ENCODE data around the gene ZFC3H1.

DNA sequence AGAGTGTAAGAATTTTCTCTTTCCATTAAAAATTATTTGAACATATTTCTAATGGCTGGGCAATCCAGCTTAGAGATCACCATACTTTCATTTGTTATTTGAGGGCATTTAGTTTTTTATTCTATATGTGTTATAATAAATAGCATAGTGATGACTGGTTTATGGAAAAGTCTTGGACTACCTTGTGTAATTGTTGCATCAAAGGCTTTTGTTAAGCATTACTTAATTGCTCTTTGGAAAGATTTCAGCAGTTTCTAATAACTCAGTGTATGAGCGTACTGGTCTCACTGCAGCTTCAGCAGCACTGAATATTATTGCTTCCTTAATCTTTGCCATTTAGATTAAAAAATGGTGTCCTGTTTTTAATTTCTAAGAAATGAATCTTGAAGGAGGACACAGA, 45.0 kb upstream of the ZFC3H1 start:
- TF ChIP-seq, protein P1, sequence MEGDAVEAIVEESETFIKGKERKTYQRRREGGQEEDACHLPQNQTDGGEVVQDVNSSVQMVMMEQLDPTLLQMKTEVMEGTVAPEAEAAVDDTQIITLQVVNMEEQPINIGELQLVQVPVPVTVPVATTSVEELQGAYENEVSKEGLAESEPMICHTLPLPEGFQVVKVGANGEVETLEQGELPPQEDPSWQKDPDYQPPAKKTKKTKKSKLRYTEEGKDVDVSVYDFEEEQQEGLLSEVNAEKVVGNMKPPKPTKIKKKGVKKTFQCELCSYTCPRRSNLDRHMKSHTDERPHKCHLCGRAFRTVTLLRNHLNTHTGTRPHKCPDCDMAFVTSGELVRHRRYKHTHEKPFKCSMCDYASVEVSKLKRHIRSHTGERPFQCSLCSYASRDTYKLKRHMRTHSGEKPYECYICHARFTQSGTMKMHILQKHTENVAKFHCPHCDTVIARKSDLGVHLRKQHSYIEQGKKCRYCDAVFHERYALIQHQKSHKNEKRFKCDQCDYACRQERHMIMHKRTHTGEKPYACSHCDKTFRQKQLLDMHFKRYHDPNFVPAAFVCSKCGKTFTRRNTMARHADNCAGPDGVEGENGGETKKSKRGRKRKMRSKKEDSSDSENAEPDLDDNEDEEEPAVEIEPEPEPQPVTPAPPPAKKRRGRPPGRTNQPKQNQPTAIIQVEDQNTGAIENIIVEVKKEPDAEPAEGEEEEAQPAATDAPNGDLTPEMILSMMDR (IDR thresholded peaks at IDR 0.05), result no peak
- no peak for TF ChIP-seq POLR2A (IDR thresholded peaks at IDR 0.05)

Data from lower leg skin (tissue), 3 donors.